HEK293 (cell line): ENCODE measurements around the gene SHROOM3.

Experiments used
- ZNF335 ChIP-seq: fragments of 450-650 bp; formaldehyde crosslinking; conservative IDR thresholded peaks from 2 replicates; pipeline ENCODE4 v1.5.1; 2016; ENCODE audit warnings: missing biosample characterization, missing genetic modification characterization
- ZNF544 ChIP-seq: fragments of 450-650 bp; formaldehyde crosslinking; IDR thresholded peaks from 2 replicates; pipeline ENCODE4 v1.5.0; 2017; ENCODE audit warnings: missing biosample characterization, missing genetic modification characterization
- ZNF629 ChIP-seq: fragments of 450-650 bp; formaldehyde crosslinking; IDR thresholded peaks from 2 replicates; pipeline ENCODE4 v1.5.1; 2017; ENCODE audit warnings: missing biosample characterization, missing genetic modification characterization
- ZXDB ChIP-seq: fragments of 450-650 bp; formaldehyde crosslinking; IDR thresholded peaks from 2 replicates; pipeline ENCODE4 v1.5.1; 2016; ENCODE audit warnings: missing biosample characterization, missing genetic modification characterization
- TF ChIP-seq, protein P1 (sequence below): fragments of 450-650 bp; formaldehyde crosslinking; IDR thresholded peaks from 2 replicates; pipeline ENCODE4 v1.5.1; 2016; ENCODE audit warnings: missing biosample characterization, missing genetic modification characterization
- TF ChIP-seq, protein P2 (sequence below): fragments of 450-650 bp; formaldehyde crosslinking; IDR thresholded peaks from 2 replicates; pipeline ENCODE4 v1.5.1; 2016; ENCODE audit warnings: missing biosample characterization, missing genetic modification characterization

- TF ChIP-seq ZNF544 (tag by site-specific recombination): no peak
- TF ChIP-seq, protein P1, sequence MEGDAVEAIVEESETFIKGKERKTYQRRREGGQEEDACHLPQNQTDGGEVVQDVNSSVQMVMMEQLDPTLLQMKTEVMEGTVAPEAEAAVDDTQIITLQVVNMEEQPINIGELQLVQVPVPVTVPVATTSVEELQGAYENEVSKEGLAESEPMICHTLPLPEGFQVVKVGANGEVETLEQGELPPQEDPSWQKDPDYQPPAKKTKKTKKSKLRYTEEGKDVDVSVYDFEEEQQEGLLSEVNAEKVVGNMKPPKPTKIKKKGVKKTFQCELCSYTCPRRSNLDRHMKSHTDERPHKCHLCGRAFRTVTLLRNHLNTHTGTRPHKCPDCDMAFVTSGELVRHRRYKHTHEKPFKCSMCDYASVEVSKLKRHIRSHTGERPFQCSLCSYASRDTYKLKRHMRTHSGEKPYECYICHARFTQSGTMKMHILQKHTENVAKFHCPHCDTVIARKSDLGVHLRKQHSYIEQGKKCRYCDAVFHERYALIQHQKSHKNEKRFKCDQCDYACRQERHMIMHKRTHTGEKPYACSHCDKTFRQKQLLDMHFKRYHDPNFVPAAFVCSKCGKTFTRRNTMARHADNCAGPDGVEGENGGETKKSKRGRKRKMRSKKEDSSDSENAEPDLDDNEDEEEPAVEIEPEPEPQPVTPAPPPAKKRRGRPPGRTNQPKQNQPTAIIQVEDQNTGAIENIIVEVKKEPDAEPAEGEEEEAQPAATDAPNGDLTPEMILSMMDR (tag by site-specific recombination): no peak
- TF ChIP-seq ZXDB: no peak
- no peak for TF ChIP-seq ZNF335
- no peak for TF ChIP-seq ZNF629
- TF ChIP-seq, protein P2, sequence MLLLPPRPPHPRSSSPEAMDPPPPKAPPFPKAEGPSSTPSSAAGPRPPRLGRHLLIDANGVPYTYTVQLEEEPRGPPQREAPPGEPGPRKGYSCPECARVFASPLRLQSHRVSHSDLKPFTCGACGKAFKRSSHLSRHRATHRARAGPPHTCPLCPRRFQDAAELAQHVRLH: no peak
Observed at GRCh38 chr4:76426272-76426671, 8.8 kb upstream of the SHROOM3 start.
